Body of pancreas (tissue), 4 donors: Measurements from ENCODE around the gene NFKB2. TPM values are rescaled to one million over a fixed set of nuclear protein-coding genes. Genes with fewer than 3 reads are reported as not detected.

Experiments
- ATAC-seq: fragments of 150-250 bp; one replicate; pipeline ENCODE4 v1.9.1; 2016
- DNase-seq, 4 donors: peaks; one replicate each; pipeline ENCODE4 v3.0.0-alpha.2; 2019
- H3K27ac ChIP-seq, 4 donors: fragments of 200-600 bp; sonication (generic); 1 replicate in 3 of 4; 2 replicates in 1 of 4; pipeline versions ENCODE4 v1.5.1 to v1.6.1; 2016 to 2019; ENCODE audit warnings: mild to moderate bottlenecking in 1 of 4, mixed read lengths in 1 of 4, moderate library complexity in 1 of 4
- H3K27me3 ChIP-seq, 2 donors: fragments of 200-600 bp; sonication (generic); one replicate each; pipeline ENCODE4 v1.6.0; 2016; ENCODE audit warnings: mild to moderate bottlenecking in 1 of 2
- H3K36me3 ChIP-seq, 2 donors: fragments of 200-600 bp; sonication (generic); replicated peaks in 1 of 2; 2 replicates each; pipeline ENCODE4 v1.5.1; 2016; ENCODE audit warnings: low read depth in 2 of 2; ENCODE audit not compliant: insufficient read depth in 1 of 2
- H3K4me1 ChIP-seq: fragments of 200-600 bp; sonication (generic); one replicate; pipeline ENCODE4 v1.6.0; 2016
- H3K4me3 ChIP-seq, 2 donors: fragments of 200-600 bp; sonication (generic); 1 replicate in 1 of 2; 2 replicates in 1 of 2; pipeline ENCODE4 v1.5.1; 2016 to 2019
- H3K9me3 ChIP-seq, 3 donors: fragments of 200-600 bp; sonication (generic); 1 replicate in 2 of 3; 2 replicates in 1 of 3; pipeline ENCODE4 v1.5.1; 2016
- CTCF ChIP-seq, 7 experiments: fragments of 450-650 bp in 4 of 7; fragments of 200-600 bp in 3 of 7; sonication (generic) in 3 of 7; IDR thresholded peaks; one replicate each; pipeline ENCODE4 v1.5.1; 2016 to 2019; ENCODE audit warnings: antibody characterized with exemption in 7 of 7
- POLR2A ChIP-seq, 3 donors: fragments of 450-650 bp; IDR thresholded peaks; one replicate each; pipeline ENCODE4 v1.6.1; 2016; ENCODE audit warnings: antibody characterized with exemption in 3 of 3, mild to moderate bottlenecking in 2 of 3
- WGBS, 2 donors: methylation state at CpG; one replicate each; pipeline ENCODE4 v1.1.5; 2017; 5-methylcytosine and 5-hydroxymethylcytosine counted together
- intact Hi-C: fragments of 100-400 bp; cut with DNase I; formaldehyde crosslinking; loops from one replicate; pipeline ENCODE4 v1.15.1; 2023
- total RNA-seq, 2 donors: library from RNA; depleted of rRNA; stranded (reverse); fragments of >200 nt; gene quantifications; one replicate each; pipeline ENCODE4 v1.1.0, GENCODE V29; 2016

Gene NFKB2
- total RNA-seq, 2 donors from 2014 or later = 17.9 to 30.0 TPM

- no peaks in the 10 kb centered on the region for H3K9me3 ChIP-seq
- peaks cover 45% of the 10 kb centered on the region for H3K4me1 ChIP-seq
- H3K27ac ChIP-seq = peak overlapping the region; percentile 83 to 96 (median 91)
- no peaks in the 10 kb centered on the region for H3K36me3 ChIP-seq
- WGBS, 2 donors = 0 to 2% methylated on average over 4 to 10 of the region's 14 CpGs
- no peak for ATAC-seq
- intact Hi-C loops = no loop called here
- H3K27me3 ChIP-seq = no peaks in the 10 kb centered on the region
- peak overlapping the region; percentile 24 to 88 for H3K4me3 ChIP-seq
- TF ChIP-seq CTCF (IDR thresholded peaks at IDR 0.05) = no peak
- no peak for TF ChIP-seq POLR2A (IDR thresholded peaks at IDR 0.05)
- DNase-seq = no peak
Observed at GRCh38 chr10:102421507-102421756, 25.9 kb downstream of the NFKB2 start.

DNA sequence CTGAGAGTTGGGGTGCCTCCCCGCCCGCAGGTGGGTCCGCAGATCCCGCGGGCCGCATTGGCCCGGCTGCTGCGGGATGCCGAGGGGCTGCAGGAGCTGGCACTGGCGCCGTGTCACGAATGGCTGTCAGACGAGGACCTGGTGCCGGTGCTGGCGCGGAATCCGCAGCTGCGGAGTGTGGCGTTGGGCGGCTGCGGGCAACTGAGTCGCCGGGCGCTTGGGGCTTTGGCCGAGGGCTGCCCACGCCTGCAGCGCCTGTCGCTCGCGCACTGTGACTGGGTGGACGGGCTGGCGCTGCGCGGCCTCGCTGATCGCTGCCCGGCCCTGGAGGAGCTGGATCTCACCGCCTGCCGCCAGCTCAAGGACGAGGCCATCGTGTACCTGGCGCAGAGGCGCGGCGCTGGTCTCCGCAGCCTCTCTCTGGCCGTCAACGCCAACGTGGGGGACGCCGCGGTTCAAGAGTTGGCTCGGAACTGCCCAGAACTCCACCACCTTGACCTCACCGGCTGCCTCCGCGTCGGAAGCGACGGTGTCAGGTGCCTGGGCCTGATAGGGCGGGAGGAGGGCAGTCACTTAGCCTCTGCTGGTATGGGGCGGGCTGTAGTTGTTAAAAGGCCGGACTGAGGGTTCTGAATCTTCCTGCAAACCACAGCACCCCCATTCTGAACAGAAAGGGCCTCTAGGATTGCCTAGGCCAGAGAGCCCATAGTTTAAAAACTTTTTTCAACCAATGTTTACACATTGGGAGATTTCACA, 26.4 kb downstream of the NFKB2 start:
- WGBS, 2 donors = 0 to 20% methylated on average over 1 to 62 of the region's 62 CpGs
- Histone ChIP-seq H3K36me3 (no peaks in the 10 kb centered on the region), H3K27ac (peak overlapping the region; percentile 83 to 96 (median 91)), H3K4me3 (peak overlapping the region; percentile 24 to 88), H3K9me3 (no peaks in the 10 kb centered on the region), H3K4me1 (peaks cover 45% of the 10 kb centered on the region), H3K27me3 (no peaks in the 10 kb centered on the region)
- ATAC-seq = peak; percentile 34
- peak; percentile 69 to 75 (median 72) for DNase-seq
- intact Hi-C loops = no loop called here
- TF ChIP-seq POLR2A (IDR thresholded peaks at IDR 0.05) = peak; percentile 58 to 71 (median 70)
- TF ChIP-seq CTCF (IDR thresholded peaks at IDR 0.05) = peak in 1 of 7 experiments; percentile 1

DNA sequence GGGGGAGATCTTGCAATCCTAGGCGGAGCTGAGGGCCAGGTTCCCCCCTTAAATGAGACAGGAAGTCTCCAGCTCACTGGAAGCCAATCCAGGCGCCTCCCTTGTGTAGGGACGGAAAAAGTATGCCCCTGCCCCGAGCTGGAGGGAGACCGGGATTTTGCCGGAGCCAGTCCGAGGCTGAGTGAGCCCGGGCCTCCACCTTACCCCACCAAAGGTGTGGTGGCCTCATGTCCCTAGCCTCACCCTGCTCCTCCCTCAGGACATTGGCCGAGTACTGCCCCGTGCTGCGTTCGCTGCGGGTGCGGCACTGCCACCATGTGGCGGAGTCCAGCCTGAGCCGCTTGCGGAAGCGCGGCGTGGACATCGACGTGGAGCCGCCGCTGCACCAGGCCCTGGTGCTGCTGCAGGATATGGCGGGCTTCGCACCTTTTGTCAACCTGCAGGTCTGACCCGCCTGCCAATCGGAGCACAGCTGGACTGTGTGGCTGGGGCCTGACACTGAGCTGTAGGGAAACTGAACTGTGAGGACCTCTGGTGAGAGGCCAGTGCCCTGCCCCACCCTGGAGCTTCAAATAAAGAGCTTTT, 27.1 kb downstream of the NFKB2 start:
- peak; percentile 85 to 88 (median 86) for DNase-seq
- Histone ChIP-seq H3K4me3 (peak overlapping the region in 1 of 2 donors; percentile 24), H3K27ac (peak overlapping the region; percentile 83 to 96 (median 91)), H3K9me3 (no peaks in the 10 kb centered on the region), H3K4me1 (peaks cover 45% of the 10 kb centered on the region), H3K27me3 (no peaks in the 10 kb centered on the region), H3K36me3 (no peaks in the 10 kb centered on the region)
- no peak for TF ChIP-seq POLR2A (IDR thresholded peaks at IDR 0.05)
- peak; percentile 70 to 90 (median 88) for TF ChIP-seq CTCF (IDR thresholded peaks at IDR 0.05)
- peak; percentile 56 for ATAC-seq
- 1% methylated on average over 8 to 28 of the region's 28 CpGs for WGBS, 2 donors
- intact Hi-C loops = no loop called here

DNA sequence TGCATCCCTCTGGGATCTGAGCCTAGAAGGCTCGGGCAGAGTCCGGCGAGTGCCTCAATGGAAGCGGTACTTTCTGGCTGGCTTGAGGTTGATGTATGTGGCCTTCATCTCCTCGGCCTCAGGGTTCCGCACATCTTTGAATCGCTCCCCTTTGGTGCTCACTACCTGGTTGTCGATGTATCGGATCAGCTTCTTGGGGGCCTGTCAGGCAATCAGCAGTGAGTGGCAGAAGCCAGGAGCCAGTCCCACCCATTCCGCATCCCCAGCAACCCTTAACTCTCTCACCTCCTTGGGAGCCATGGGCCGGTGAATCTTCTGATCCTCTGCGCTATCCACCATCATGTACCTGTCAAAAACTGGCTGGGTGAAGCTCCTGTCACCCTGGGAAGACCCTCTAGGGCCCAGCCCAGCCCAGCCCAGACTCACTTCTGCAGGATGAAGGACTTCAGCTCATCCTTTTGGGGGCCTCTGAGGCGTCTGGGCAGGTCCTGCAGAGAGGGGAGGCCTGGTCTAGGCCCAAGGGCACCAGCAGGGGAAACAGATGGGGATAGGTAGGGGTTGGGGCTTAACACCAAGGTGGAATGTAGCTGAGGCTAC, 28.0 kb downstream of the NFKB2 start:
- no peak for ATAC-seq
- DNase-seq = no peak
- intact Hi-C loops = no loop called here
- H3K9me3 ChIP-seq = no peaks in the 10 kb centered on the region
- 76 to 81% methylated on average over 6 to 13 of the region's 13 CpGs for WGBS, 2 donors
- no peaks in the 10 kb centered on the region for H3K27me3 ChIP-seq
- H3K27ac ChIP-seq = peak overlapping the region in 1 of 4 donors; percentile 95
- no peaks in the 10 kb centered on the region for H3K36me3 ChIP-seq
- H3K4me3 ChIP-seq = no peak overlapping the region
- TF ChIP-seq POLR2A (IDR thresholded peaks at IDR 0.05) (no peak), CTCF (IDR thresholded peaks at IDR 0.05) (no peak)
- peaks cover 45% of the 10 kb centered on the region for H3K4me1 ChIP-seq
